Lower leg skin (tissue), 4 donors: ENCODE measurements around the gene SNAI3. TPM values are rescaled to one million over a fixed set of nuclear protein-coding genes. Genes with fewer than 3 reads are reported as not detected.

Source experiments
- DNase-seq, 2 donors: peaks; one replicate each; pipeline ENCODE4 v3.0.0-alpha.2; 2019; ENCODE audit warnings: low spot score in 2 of 2
- H3K4me3 ChIP-seq: fragments of 200-600 bp; sonication (generic); 2 replicates; pipeline ENCODE4 v1.5.1; 2017; ENCODE audit warnings: mild to moderate bottlenecking, low read depth; ENCODE audit not compliant: poor library complexity, severe bottlenecking
- POLR2A ChIP-seq, 2 donors: fragments of 450-650 bp; IDR thresholded peaks; one replicate each; pipeline ENCODE4 v1.6.1; 2016 to 2017; ENCODE audit warnings: antibody characterized with exemption in 2 of 2, mild to moderate bottlenecking in 1 of 2, moderate library complexity in 1 of 2
- WGBS, 2 donors: methylation state at CpG; one replicate each; pipeline ENCODE4 v1.1.5; 2018; 5-methylcytosine and 5-hydroxymethylcytosine counted together
- intact Hi-C: fragments of 100-400 bp; cut with DNase I; formaldehyde crosslinking; loops from one replicate; pipeline ENCODE4 v1.15.0; 2023; ENCODE audit warnings: low total_unique reads
- total RNA-seq, 4 donors: library from RNA; depleted of rRNA; stranded (reverse); fragments of >200 nt; gene quantifications; one replicate each; pipeline ENCODE4 v1.1.0, GENCODE V29; 2016
- TF ChIP-seq, protein P1 (sequence below), 3 donors: fragments of 450-650 bp; IDR thresholded peaks; one replicate each; pipeline ENCODE4 v1.5.1; 2016; ENCODE audit warnings: antibody characterized with exemption in 3 of 3, mild to moderate bottlenecking in 3 of 3, moderate library complexity in 2 of 3

Gene SNAI3
- total RNA-seq, 4 donors from 2014 or later, result 0.17 to 0.81 (median 0.29) TPM

DNA sequence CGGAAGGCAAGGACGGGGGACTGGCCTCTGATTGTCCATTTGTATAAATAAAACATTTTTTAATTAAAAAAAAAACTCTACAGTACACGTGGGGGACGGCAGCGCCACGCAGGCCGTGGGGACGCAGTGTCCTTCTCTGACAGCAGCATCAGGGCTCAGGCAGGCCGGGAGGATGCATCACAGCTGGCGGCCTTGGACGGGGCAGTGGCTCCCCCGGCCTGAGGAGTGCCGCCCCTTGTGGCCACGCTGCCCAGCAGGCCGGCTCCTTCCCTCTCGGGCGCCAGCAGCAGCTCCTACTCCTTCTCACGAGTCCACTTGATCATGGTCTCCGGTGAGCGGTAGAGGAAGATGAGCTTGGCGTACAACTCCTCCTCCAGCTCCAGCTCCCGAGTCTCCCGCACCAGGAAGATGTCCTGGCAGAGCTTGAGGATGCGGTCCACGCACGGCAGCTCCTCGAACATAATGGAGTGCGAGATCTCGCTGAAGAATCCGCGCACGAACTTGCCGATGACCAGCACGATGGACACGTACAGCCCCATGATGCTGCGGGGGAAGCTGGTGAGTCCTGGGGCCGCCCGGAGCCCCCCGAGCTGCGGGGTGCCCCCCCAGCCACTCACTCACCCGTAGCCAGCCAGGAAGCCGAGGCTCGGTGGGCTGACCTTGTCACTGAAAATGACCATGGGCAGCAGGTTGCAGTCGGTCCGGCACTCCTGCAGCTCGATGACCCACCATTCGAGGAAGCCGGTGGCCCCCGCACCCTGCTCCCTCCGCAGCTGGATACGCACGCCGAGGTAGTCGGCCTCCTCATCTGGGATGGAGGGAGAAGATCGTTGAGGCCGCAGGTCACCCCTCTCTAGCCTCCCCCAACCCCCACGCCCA is 29.2 kb upstream of the SNAI3 start:
- no peak for TF ChIP-seq POLR2A (IDR thresholded peaks at IDR 0.05)
- TF ChIP-seq, protein P1, sequence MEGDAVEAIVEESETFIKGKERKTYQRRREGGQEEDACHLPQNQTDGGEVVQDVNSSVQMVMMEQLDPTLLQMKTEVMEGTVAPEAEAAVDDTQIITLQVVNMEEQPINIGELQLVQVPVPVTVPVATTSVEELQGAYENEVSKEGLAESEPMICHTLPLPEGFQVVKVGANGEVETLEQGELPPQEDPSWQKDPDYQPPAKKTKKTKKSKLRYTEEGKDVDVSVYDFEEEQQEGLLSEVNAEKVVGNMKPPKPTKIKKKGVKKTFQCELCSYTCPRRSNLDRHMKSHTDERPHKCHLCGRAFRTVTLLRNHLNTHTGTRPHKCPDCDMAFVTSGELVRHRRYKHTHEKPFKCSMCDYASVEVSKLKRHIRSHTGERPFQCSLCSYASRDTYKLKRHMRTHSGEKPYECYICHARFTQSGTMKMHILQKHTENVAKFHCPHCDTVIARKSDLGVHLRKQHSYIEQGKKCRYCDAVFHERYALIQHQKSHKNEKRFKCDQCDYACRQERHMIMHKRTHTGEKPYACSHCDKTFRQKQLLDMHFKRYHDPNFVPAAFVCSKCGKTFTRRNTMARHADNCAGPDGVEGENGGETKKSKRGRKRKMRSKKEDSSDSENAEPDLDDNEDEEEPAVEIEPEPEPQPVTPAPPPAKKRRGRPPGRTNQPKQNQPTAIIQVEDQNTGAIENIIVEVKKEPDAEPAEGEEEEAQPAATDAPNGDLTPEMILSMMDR (IDR thresholded peaks at IDR 0.05), result no peak
- H3K4me3 ChIP-seq, result no peak overlapping the region
- DNase-seq, result no peak
- intact Hi-C loops, result no loop called here
- 90 to 95% methylated on average over 47 to 56 of the region's 57 CpGs for WGBS, 2 donors

DNA sequence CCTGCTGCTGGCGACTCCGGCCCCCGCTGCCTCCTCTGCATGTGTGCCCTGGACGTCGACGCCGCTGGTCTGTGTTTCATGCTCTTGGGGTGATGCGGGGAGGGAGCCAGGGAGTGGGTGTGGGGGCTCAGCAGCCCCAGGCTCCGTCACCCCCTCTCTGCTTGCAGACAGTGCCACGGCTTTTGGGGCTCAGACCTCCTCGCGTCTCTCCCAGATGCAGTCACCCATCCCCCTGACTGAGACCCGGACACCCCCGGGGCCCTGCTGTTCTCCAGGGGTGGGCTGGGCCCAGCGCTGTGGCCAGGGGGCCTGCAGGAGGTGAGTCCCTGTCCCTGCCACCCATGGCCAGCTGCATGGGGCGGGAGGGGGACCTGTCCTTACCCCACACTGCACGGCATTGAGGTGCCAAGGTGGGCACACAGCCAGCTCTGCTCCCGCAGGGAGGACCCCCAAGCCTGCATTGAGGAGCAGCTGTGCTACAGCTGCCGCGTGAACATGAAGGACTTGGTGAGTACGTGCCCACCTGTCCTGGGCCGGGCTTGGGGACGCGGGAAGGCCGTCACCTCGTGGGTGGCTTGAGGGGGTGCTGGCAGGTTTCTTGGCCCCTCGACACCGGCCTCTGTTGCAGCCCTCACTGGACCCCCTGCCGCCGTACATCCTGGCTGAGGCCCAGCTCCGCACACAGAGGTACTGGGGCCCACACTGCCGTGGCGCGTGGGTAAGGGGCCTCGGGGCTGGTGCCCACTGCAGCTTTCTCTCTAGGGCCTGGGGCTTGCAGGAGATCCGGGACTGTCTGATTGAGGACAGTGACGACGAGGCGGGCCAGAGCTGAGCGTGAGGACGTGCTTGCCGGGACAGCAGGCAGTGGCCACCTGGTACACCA is 28.4 kb upstream of the SNAI3 start:
- no peak for DNase-seq
- intact Hi-C loops, result no loop called here
- TF ChIP-seq, protein P1 (IDR thresholded peaks at IDR 0.05), result no peak
- TF ChIP-seq POLR2A (IDR thresholded peaks at IDR 0.05), result no peak
- H3K4me3 ChIP-seq, result no peak overlapping the region
- WGBS, 2 donors, result 90 to 91% methylated on average over 37 to 38 of the region's 42 CpGs

DNA sequence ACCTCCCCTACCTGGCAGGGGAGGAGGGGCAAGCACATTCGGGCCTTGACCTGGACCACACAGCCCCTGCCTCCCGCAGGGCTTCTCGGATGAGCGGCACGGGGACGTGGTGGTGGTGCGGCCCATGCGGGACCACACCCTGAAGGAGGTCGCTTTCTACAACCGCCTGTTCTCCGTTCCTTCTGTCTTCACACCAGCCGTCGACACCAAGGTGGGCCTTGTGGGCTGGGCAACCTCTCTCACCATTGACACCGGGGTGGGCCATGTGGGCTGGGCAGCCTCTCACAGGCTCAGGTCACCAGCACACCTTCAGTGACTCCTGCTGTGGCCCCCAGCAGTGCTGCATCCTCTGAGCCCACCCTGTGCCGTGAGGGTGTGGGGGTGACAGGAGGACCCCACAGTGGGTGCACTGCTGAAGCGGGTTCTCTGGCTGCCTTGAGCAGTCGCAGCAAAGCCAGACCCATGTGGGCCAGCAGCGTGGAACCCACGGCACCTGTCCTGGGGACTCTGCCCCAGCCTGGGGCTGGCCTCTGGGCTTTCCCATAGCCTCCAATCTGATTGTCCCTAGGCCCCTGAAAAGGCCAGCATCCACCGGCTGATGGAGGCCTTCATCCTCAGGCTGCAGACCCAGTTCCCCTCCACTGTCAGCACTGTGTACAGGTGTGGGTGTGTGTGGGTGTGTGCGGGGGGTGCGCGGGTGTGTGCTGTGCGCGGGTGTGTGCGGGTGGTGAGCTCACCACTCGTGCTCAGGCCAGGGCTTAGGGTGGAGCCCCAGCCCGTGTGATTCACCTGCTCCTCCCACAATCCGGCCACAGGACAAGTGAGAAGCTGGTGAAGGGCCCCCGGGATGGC is 27.5 kb upstream of the SNAI3 start:
- no peak overlapping the region for H3K4me3 ChIP-seq
- intact Hi-C loops, result no loop called here
- TF ChIP-seq POLR2A (IDR thresholded peaks at IDR 0.05), result no peak
- TF ChIP-seq, protein P1 (IDR thresholded peaks at IDR 0.05), result no peak
- whole genome bisulfite sequencing, 2 donors, result 78 to 83% methylated on average over 16 to 28 of the region's 30 CpGs
- no peak for DNase-seq

DNA sequence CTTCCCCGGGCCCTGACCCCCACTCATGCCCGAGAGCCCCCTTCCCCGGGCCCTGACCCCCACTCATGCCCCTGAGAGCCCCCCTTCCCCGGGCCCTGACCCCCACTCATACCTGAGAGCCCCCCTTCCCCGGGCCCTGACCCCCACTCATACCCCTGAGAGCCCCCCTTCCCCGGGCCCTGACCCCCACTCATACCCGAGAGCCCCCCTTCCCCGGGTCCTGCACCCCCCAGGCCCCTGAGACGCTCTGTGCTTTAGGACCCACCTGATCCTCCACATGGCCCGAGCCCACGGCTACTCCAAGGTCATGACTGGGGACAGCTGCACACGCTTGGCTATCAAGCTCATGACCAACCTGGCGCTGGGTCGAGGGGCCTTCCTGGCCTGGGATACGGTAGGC is 26.7 kb upstream of the SNAI3 start:
- TF ChIP-seq, protein P1 (IDR thresholded peaks at IDR 0.05), result no peak
- no peak for TF ChIP-seq POLR2A (IDR thresholded peaks at IDR 0.05)
- H3K4me3 ChIP-seq, result no peak overlapping the region
- intact Hi-C loops, result no loop called here
- no peak for DNase-seq
- no CpG with 5 or more reads among the region's 15 CpGs for WGBS, 2 donors

DNA sequence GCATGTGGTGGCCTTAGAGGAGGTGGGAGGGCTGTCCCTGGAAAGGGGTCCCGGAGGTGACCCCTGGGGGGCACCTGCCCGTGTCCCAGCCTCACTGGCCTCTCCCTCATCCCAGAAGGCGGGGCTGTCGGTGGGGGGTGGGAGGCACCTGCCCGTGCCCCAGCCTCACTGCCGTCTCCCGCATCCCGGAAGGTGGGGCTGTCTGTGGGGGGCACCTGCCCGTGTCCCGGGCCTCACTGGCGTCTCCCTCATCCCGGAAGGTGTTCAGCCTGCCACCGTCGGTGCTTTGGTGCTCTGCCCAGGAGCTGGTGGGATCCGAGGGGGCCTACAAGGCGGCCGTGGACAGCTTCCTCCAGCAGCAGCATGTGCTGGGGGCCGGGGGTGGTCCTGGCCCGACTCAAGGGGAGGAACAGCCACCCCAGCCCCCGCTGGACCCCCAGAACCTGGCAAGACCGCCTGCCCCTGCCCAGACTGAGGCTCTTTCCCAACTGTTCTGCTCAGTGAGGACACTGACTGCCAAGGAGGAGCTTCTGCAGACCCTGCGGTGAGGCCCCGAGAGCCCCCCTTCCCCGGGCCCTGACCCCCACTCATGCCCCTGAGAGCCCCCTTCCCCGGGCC is 26.2 kb upstream of the SNAI3 start:
- TF ChIP-seq POLR2A (IDR thresholded peaks at IDR 0.05), result no peak
- TF ChIP-seq, protein P1 (IDR thresholded peaks at IDR 0.05), result no peak
- intact Hi-C loops, result no loop called here
- H3K4me3 ChIP-seq, result no peak overlapping the region
- 66 to 81% methylated on average over 11 to 13 of the region's 25 CpGs for WGBS, 2 donors
- DNase-seq, result no peak
